ENCODE results near the gene TCF19.

Gene TCF19

DNA sequence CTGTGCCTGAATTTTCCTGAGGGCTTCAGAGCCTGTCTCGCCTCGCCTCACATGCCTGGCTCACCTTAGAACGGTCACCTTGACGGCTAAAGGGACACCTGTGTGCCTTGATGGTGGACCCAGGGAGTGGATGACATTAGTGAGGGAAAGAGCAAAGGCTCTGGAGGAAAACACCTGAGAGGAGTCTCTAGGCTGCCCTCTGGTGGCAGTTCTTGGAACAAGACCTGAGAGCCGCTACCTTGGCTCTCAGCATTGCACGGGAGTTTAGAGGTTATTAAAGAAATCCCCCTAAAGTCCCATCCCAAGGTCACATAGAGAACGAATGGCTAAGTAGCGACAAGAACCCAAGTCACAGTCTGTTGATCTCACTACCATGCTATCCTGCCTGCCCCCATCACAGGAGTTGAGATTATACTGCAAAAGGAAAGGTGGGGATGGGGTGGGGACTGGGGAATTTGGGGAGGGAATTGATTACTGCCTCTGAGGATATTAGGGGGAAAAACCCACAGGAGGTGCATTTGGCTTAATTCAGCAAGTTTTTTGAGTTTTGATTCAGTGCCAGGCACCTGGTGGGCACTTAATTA, 30.2 kb upstream of the TCF19 start:
- DNase-seq = peak; percentile 76

DNA sequence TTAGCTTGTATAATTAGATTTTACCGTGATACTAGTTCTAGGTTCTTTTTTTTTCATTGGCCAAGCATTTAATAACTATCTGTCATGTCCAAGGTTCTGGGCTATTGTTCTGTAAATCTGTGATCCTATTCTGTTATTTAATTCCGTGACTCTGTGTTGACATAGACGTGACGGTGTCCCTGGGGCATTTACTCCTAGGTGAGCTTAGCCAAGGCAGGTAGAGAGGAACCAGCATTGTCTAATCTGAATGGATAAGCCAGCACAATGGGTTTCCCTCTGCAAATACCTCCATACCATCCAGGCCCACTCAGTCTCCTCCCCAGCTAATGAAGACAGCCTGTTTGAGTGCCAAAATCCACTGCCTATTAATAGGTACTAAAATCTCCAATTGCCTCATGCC, 29.3 kb upstream of the TCF19 start:
- no peak for DNase-seq

DNA sequence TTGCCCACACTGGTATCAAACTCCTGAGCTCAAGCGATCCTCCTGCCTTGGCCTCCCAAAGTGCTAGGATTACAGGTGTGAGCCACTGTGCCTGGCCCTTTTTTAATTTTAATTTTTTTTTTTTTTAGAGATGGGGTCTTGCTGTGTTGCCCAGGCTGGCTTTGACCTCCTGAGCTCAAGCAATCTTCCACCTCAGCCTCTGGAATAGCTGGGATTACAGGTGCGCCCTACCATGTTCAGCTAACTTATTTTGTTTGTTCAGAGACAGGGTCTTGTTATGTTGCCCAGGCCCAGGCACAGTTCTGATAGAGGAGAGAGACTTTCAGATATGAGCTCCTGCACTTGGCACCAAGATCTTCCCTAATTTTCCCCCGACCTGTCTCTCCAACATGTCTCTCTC, 27.6 kb upstream of the TCF19 start:
- no peak for DNase-seq

DNA sequence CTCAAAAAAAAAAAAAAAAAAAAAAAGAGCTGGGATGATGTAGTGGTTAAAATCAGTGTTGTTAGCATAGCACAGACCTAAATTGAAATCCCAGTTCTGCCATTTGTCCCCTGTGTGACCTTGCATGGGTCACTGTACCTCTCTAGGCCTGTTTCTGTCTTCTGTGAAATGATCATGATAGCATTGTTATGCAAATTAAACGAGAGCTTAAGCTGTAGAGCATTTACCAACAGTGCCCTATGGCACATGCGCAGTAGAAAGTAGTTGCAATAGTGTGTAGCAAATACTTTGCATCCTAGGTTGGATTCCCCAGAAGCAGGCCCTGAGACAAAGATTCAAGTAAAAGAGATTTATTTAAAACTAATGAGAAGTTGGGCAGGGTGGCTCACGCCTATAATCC, 26.8 kb upstream of the TCF19 start:
- DNase-seq = no peak

DNA sequence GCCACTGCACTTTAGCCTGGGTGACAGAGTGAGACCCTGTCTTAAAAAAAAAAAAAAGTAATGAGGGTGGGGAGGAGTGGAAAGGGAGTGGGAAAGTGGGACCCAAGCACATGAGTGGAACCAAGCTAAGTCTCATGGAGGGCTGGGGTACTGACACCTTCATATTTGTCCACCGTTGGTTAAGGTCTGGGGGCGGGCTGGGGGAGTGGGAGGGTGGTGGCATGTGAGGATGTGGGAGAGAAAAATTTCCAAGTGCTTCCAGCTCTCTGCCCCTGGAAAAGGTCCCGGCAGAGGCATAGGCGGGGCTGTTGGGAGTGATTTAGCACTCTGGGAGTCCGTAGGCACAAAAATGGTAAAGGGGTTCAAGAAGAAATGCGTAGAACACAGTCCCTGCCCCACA, 25.6 kb upstream of the TCF19 start:
- no peak for DNase-seq

DNA sequence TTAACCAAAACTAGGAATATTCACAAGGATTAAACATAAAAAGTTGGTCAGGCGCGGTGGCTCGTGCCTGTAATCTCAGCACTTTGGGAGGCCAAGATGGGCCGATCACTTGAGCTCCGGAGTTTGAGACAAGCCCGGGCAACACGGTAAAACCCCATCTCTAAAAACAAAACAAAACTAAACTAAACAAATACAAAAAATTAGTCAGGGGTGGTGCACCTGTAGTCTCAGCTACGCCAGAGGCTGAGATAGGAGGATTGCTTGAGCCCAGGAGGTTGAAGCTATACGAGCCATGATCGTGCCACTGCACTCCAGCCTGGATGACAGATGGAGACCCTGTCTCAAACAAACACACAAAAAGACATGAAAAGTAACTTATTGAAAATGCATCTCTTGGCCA, 22.7 kb upstream of the TCF19 start:
- no peak for DNase-seq

DNA sequence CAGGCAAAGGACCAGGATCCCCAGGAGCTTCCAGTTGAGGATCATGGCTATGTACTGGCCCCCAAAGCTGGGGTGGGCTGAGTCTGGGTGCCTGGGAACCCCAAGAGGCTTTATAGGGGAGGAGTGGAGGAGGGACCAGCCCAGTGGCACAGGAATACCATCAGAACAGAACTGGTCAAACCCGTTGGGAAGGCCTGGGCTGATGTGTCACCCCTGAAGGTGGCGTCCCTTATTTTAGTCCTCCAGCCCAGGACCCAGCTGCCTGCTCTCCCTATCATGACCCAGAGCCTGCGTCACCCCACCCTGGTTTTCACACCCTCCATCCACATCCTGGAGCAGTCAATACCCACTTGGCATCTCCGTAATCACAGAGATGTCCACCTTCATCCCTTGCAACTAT, 19.4 kb upstream of the TCF19 start, which contains the start of gene PSORS1C2:
Gene PSORS1C2 (minus strand): TSS at position 85 of the 400 bp plus-strand sequence. CDS start 40 bp downstream, at position 45.
- DNase-seq = no peak

DNA sequence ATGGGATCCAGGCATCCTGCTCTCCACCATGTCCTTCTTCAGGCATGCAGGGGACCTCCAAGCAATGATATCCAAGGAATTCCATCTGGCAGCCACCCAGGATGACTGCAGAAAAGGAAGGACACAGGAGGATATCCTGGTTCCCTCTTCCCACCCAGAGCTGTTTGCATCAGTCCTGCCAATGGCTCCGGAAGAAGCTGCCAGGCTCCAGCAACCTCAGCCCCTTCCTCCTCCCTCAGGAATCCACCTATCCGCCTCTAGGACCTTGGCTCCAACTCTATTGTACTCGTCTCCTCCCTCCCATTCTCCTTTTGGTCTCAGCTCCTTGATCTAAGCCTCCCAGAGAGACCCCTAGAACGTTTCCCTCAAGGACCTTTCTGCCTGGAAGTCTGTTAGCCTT, 18.8 kb upstream of the TCF19 start:
- DNase-seq = no peak

DNA sequence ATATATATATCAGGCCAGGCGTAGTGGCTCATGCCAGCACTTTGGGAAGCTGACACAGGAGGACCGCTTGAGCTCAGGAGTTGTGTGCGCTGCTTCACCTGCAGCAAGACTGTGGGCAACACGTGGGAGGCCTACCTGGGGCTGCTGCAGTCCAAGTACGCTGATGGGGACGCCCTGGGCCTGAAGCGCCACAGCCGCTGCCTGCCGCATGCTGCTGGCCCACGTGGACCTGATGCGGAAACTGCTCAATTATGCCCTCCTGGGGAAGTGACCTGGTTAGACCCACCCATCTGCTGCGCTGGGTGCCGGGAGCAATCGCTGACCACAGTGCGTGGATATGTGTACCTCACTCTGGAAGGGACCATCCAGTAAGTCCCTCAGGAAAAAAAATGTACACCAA, 17.7 kb upstream of the TCF19 start:
- DNase-seq = no peak

DNA sequence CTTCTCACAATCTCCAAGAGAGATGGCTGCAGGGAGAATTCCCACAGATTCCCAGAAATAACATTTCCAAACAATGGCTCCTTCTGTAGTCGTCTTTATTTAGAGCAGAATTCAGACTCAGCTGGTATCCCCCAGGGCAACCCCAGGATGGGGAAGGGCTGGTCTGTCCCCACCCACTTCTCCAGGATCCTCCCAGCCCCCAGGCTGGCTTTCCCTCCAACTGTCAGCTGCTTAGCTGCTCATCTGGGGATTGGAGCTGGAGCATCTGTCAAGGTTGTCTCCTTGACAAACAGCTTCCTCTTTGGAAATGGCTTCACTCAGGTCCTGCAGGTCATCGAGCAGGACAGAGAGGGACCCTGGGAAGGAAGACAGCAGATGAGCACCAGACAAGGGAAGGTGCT, 16.0 kb upstream of the TCF19 start:
- no peak for DNase-seq

DNA sequence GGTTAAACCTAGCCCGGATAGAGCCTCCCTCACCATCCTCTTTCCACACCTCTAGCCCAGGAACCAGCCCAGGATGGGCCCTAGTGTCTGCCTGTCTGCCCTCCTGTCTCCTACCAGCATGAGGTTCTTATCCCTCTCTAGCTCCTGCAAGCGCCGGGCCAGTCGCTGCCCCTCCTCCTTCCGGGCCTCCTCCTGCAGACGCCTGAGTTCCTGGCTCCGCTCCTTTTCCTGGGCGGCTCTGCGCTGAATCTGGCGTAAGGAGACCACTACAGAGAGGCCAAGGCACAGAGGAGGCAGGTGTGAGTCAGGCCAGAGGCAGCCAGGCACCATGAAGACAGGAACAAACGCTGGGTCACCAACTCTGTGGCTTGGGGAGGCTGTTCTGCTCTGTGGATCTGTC, 15.2 kb upstream of the TCF19 start:
- no peak for DNase-seq

DNA sequence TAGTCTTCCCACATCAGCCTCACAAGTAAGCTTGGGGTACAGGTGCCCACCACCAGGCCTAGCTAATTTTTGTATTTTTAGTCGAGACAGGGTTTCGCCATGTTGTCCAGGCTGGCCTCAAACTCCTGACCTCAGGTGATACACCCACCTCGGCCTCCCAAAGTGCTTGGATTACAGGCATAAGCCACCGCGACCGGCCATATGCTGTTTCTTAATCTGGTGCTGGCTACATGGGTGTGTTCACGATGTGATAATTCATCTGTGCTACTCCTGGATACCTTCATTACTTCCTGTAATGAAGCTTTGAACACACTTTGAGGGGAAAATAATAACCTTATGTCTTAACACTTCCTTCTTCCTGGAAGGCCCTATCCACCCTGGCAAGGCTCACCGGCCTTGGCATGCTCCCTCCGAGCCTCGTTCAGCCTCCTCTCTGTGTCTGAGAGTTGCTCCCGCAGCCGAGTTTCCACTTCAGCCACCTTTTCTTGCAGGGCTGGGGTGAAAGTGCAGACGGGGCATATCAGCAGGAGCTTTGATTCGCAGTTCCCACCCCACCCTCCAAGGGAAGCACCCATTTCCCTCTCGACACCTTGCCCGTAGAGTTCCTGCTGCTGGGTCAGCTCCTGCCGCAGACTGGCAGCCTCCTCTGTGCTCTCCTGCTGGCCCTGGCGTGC, 14.0 kb upstream of the TCF19 start:
- DNase-seq = no peak

DNA sequence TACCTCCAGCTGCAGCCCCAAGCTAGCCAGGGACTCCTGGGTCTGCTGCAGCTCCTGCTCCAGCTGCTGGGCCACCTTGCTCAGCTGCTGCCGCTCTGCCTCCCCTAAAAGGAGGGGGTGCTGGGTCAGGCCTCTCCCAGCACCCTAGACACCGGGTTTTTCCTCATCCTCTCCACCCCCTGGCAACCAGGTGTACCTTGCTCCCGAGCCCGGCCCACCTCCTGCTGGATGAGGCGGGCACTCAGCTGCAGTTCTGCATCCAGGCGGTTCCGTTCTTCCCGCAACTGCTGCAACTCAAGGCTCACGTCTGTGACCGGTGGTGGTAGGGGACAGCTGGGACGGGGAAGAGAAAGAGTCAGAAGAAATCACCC, 13.4 kb upstream of the TCF19 start:
- no peak for DNase-seq

DNA sequence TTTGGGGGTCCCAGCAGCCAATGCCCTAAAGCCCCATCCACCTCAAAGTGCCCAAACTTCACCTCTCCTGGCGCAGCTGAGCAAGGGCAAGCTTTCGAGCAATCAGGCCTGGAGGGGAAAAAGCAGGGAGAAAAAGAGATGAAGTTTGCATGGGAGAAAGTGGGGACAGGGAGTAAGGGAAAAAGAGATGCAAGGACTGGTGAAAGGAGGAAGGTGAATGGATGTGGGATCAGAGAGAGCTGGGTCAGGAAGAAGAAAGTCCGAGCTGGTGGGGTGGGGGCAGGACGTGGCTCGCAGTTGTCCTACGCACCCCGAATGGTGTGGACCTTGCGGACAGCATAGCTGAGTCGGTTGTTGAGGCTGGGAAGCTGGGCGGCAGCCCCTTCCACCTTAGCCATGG, 13.0 kb upstream of the TCF19 start:
- no peak for DNase-seq

DNA sequence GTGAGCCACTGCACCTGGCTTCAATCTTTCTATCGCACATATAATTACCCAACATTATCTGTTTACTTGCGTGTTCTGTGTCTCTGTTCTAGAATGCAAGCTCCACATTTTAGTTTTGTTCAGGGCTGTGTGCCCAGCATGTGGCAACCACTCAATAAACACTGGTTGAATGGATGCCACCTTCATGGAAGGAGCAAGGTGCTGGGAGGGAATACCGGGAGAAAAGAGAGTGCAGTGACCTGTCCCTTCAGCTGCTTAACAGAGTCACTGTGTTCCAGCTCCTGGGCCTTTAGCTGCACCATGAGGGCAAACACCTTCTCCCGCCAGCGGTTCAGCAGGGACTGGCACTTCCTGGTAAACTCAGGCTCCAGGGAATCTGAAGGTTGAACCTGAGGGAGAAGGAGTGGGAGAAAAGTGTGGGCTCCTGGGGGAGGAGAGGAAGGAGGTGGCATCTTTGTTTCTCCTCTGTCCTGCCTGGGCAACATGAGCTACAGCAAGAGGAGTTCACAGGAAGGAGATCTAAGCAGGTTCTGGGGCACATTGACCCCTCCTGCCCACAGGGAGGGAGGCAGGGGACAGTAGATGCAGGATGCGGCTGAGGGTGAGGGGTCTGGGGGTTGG, 8.5 kb upstream of the TCF19 start:
- no peak for DNase-seq

DNA sequence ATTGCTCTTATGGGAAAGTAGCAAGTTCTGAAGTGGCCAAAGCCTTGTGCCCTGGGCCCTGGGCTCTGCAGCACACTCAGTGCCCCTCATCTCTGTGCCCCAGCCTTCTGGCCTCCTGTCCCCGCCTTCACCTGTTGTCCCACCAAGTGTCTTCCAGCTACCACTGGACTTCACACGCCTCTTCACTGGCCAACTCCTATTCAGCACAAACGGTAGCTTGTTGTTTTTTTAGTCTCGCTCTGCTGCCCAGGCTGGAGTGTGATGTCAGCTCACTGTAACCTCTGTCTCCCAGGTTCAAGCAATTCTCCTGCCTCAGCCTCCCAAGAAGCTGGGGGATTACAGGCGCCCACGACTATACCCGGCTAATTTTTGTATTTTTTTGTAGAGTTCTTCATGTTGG, 5.6 kb upstream of the TCF19 start:
- DNase-seq = no peak

DNA sequence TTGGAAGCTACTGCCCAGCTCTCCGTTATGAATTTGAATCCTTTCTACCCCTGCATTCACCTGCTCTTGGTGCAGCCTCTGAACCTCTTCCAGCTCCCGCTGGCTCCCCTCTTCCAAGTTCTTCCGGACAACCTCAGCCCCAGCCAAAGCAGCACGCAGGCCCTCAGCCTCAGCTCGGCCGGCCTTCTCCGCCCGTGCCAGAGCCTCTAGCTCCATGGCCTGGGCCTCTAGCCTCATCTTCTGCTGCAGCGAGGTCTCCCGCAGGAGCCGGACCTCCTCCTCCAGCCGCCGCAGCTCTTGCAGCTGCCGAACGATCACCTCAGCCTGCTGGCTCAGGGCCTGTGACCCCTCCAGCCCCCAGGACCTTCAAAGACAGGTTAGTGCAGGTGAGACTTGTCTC, 4.0 kb upstream of the TCF19 start:
- no peak for DNase-seq

DNA sequence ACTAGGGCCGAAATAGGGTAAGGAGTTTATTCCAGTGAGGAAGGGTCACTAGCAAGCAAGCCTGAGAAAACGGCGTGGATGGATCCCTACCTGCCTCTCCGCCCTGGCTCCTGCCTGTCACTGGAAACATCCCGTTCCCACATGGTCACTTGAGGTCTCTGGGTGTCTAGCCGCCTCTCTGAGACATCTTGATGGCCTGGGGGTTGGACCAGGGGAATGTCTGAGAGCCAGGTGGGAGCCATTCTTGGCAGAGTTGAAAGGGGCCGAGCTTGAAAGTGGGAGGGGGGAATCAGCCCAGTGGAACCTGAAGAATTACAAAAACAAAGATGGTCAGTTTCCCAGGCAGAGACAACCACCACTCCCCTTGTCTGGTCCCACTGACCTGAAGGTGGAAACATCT, 1.7 kb upstream of the TCF19 start:
- DNase-seq = no peak

DNA sequence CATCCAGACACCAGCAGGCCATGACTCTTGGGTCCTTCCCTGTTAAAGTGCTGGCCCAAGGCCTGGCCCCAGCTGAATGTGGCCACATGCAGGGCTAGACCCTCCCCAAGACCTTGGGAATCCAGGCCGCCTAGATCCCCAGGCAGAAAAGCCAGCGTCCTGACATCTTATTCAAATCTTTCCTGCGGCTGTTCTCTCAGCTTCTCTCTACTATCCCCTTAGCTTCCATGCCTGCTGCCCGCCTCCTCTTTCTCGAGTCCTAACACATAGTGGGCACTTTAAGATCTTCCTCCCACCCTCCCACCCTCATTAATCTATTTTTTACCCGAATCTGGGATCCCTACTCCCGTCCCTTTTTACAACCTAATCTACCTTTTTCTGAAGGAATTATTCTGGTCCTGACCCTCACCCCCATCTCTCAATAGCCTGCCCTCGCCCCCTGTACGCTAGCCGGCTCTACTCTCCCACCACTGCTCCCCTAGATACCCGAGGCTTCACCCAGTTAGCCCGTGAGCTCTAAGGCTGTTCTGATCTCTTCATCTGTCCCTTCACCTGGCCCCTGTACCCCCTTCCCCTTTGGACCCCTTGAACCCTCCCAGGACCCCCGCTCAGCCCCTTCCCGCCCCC, 763 bp upstream of the TCF19 start, which contains the start of gene CCHCR1:
Gene CCHCR1 (minus strand): TSS at position 290 of the 627 bp plus-strand sequence. CDS start 202 bp downstream, at position 88.
- no peak for DNase-seq

DNA sequence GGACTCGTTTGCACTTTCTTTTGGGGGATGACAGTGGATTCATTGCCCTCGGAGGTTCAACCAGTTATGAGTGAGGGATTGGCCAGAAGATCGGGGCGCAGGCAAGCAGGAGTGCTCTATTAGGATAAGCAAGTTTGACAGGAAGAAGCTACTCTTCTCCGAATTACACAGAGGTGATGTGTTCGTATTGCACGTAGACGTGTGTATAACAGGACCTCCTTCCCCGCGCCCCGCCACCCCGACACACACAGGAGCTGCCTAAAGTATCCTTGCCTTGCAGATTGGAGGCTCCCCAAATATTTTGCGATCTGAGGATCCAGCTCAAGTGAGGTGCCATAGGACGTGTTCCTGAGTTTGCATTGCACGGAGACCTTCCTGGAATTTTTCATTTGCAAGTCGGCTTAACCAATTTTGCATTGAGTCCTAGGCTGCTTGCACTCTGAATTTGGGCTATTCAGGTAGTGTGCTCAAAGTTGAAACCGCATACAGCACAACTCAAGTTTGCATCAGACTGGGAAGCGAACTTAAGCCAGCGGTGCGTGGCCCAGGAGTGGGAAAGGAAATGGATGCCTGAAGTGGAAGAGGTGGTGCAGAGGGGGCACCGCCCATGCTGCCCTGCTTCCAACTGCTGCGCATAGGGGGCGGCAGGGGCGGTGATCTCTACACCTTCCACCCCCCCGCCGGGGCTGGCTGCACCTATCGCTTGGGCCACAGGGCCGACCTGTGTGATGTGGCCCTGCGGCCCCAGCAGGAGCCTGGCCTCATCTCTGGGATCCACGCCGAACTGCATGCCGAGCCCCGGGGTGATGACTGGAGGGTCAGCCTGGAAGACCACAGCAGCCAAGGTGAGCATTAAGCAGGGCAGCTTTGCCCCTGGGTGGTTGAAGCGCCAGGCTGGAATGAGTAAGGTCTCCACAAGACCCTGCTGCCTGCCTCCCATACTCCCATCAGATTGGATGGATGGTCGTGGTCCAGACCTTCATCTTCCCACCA, 770 bp downstream of the TCF19 start:
- no peak for DNase-seq

DNA sequence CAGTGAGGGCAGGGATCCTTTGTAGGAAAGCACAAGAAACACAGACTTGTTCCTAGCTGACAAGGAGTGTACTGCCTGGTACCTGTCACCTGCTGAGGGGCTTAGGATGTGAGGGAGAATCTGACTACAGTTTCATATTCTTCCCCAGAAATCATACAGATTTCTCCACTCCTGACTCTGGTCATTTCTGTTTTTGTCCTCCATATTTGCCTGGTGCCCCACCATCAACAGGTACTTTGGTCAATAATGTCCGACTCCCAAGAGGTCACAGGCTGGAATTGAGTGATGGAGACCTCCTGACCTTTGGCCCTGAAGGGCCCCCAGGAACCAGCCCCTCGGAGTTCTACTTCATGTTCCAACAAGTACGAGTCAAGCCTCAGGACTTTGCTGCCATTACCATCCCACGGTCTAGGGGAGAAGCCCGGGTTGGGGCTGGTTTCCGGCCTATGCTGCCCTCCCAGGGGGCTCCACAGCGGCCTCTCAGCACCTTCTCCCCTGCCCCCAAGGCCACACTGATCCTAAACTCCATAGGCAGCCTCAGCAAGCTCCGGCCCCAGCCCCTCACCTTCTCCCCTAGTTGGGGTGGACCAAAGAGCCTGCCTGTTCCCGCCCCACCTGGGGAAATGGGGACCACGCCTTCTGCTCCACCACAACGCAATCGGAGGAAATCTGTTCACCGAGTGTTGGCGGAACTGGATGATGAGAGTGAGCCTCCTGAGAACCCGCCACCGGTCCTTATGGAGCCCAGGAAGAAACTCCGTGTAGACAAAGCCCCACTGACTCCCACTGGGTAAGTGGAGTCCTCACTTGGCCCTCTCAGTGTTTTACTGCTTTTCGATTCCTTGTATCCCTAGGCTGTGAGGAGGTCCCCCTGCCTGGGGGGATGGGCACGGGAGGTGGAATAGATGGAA, 3.1 kb downstream of the TCF19 start:
- DNase-seq = no peak
